T-helper 22 cell (primary cell): ENCODE measurements around the gene COBL.
"Not testable (repeated sequence)": the region's sequence is repeated elsewhere in the genome, so short reads cannot be mapped to it uniquely, and the experiment has no call there.

Experiments
- DNase-seq: peaks from one replicate; pipeline ENCODE4 v3.0.0-alpha.2; 2020; ENCODE audit warnings: low read depth

The COBL gene

DNA sequence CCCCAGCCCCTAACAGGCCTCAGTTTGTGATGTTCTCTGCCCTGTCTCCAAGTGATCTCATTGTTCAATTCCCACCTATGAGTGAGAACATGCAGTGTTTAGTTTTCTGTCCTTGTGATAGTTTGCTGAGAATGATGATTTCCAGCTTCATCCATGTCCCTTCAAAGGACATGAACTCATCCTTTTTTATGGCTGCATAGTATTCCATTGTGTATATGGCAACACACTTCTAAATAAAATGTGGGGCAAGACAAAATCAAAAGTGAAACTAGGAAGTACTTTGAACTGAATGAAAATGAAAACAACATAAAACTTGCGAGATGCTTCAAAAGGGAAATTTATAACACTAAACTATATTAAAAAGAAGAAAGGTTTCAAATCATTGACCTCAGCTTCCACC lies 326.4 kb downstream of the COBL start:
- not testable (repeated sequence) for DNase-seq

DNA sequence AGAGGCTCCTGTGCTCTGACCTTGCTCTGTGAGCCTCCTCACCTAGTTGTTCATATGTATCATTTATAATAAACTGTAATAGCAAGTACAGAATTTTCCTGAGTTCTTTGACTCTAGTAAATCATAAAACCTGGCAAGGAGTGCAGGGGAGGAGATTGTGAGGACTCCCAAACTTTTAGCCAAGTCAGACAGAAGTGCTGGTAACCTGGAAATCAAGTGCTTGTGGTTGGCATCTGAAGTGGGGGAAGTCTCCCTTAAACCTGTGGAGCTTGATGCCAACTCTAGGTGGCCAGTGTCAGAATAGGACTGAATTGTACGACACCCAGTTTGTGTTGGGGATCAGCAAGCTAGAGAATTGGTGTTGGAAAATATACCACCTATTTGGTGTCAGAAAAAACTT lies 327.6 kb downstream of the COBL start:
- no peak for DNase-seq

GRCh38 chr7:50988465-50988864 lies 328.1 kb downstream of the COBL start:
- no peak for DNase-seq

DNA sequence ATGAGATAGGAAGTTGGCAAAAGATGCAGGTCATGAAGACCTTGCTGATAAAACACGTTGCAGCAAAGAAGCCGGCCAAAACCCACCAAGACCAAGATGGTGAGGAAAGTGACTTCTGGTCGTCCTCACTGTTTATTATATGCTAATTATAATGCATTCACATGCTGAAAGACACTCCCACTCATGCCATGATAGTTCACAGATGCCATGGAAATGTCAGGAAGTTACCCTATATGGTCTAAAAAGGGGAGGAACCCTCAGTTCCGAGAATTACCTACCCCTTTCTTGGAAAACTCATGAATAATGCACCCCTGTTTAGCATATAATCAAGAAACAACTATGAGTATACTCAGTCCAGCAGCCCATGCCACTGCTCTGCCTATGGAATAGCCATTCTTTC lies 331.5 kb downstream of the COBL start:
- no peak for DNase-seq

- DNase-seq: no peak
Measured at GRCh38 chr7:50983850-50984249, 332.8 kb downstream of the COBL start.

GRCh38 chr7:50982626-50983025 lies 334.0 kb downstream of the COBL start:
- no peak for DNase-seq

- DNase-seq: no peak
Measured at GRCh38 chr7:50981743-50982142, 334.9 kb downstream of the COBL start.

- DNase-seq: no peak
Measured at GRCh38 chr7:50980411-50980810, 336.2 kb downstream of the COBL start.

DNA sequence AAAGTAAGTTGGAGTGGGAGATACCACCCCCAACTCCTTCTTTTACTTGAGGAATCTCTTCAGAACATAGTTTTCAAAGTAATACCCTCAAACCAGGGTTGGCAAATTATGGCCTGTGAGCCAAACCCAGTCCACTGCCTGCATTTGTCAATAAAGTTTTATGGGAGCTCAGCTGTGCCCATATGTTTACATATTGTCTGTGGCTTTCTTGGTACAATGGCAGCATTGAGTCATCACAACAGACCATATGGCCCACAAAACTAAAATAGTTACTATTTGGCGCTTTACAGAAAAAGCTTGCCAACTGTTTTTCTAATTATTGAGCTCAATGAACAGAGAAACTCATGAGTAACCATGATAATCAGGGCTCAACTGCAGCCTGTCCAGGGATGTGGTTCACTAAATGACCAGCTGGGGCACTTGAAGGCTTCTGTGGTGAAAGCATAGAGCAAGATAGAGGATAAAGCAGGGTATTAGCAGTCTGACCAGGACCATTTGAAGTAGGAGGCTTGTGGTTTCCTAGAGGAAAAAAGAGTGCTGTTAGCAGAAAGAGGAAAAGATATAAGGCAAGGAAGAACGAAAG lies 337.9 kb downstream of the COBL start:
- no peak for DNase-seq

DNA sequence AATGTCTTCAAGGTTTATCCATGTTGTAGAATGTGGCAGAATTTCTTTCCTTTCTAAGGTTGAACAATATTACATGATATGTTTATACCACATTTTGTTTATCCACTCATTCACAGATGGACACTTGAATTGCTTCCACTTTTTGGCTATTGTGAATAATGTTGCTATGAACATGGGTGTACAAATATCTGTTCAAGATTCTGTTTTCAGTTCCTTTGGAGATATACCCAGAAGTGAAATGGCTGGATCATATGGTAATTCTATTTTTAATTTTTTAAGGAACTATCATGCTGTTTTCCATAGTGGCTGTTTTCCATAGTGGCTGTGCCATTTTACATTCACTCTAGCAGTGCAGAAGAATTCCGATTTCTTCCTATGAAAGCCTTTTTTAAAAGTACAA lies 339.2 kb downstream of the COBL start:
- no peak for DNase-seq

- DNase-seq: no peak
Measured at GRCh38 chr7:50976064-50976463, 340.5 kb downstream of the COBL start.

GRCh38 chr7:50974240-50974639 lies 342.4 kb downstream of the COBL start:
- no peak for DNase-seq

- no peak for DNase-seq
Measured at GRCh38 chr7:50973814-50974213, 342.8 kb downstream of the COBL start.

GRCh38 chr7:50970092-50970491 lies 346.5 kb downstream of the COBL start:
- DNase-seq: no peak
